ENCODE results near the gene GPHB5. TPM values are rescaled to one million over a fixed set of nuclear protein-coding genes. Genes with fewer than 3 reads are reported as not detected.

Gene GPHB5
- total RNA-seq, 1 experiment from 2014 or later = not detected

- no peak overlapping the region for H2BK12ac ChIP-seq (ENCODE audit: insufficient read length, low read depth, low read length)
- no peaks in the 10 kb centered on the region for H3K27me3 ChIP-seq (ENCODE audit: insufficient read depth, low read length)
- no peak overlapping the region for H3K18ac ChIP-seq (ENCODE audit: insufficient read length, low read depth, low read length)
- H3K4me2 ChIP-seq (ENCODE audit: insufficient read depth, insufficient read length, low read length) = no peak overlapping the region
- H4K91ac ChIP-seq (ENCODE audit: insufficient read length, low read depth, low read length) = no peak overlapping the region
- no peaks in the 10 kb centered on the region for H3K23me2 ChIP-seq (ENCODE audit: insufficient read length, low read depth, low read length, poor library complexity, severe bottlenecking)
- no peaks in the 10 kb centered on the region for H3K79me1 ChIP-seq (ENCODE audit: insufficient read depth, low read depth, low read length, poor library complexity, severe bottlenecking)
- peaks cover 20 to 31% (median 24%) of the 10 kb centered on the region in 3 experiments for H3K36me3 Mint-ChIP-seq (ENCODE audit: insufficient read depth in 1 of 3, low read depth in 3 of 3)
- no peak overlapping the region for H3T11ph ChIP-seq (ENCODE audit: low read length)
- no peaks in the 10 kb centered on the region for H3K4me1 Mint-ChIP-seq
- H3K27ac Mint-ChIP-seq = no peak overlapping the region
- H3K79me2 ChIP-seq (ENCODE audit: insufficient read depth, low read length) = no peaks in the 10 kb centered on the region
- H3K4ac ChIP-seq (ENCODE audit: low read depth, low read length) = no peak overlapping the region
- no peak overlapping the region for H4K8ac ChIP-seq (replicated peaks; ENCODE audit: insufficient read length, low read depth, low read length)
- DNase-seq = no peak
- H3K14ac ChIP-seq (ENCODE audit: insufficient read depth, low read length) = no peak overlapping the region
- no peaks in the 10 kb centered on the region for H3K9me3 ChIP-seq (ENCODE audit: control insufficient read depth, low read depth, low read length)
- no peak overlapping the region for H2BK15ac ChIP-seq (ENCODE audit: low read depth, low read length)
- H2BK120ac ChIP-seq (ENCODE audit: low read depth, low read length, poor library complexity, severe bottlenecking) = no peak overlapping the region
- H4K20me1 ChIP-seq (ENCODE audit: control insufficient read depth, insufficient read depth, insufficient read length) = no peaks in the 10 kb centered on the region
- H4K5ac ChIP-seq (ENCODE audit: insufficient read length, low read depth, low read length) = no peak overlapping the region
- H3K4me1 ChIP-seq (ENCODE audit: insufficient read depth, low read length) = no peaks in the 10 kb centered on the region; the same call in 1 of the 2 replicates
- H2BK5ac ChIP-seq (ENCODE audit: insufficient read length, low read length) = no peak overlapping the region
- H3K9me3 Mint-ChIP-seq = peaks cover 21 to 22% of the 10 kb centered on the region in 2 experiments
- H3K27ac ChIP-seq (ENCODE audit: insufficient read length, low read depth, low read length) = no peak overlapping the region
- no peak overlapping the region for H2AFZ ChIP-seq (ENCODE audit: low read length)
- H3K56ac ChIP-seq (ENCODE audit: insufficient read length, low read depth, low read length) = no peak overlapping the region
- no peak overlapping the region for H3K4me3 Mint-ChIP-seq
- no peak overlapping the region for H3K23ac ChIP-seq (ENCODE audit: insufficient read length, low read depth, low read length)
- TF ChIP-seq CTCF (conservative IDR thresholded peaks at IDR 0.05) = peak; percentile 39; the same call in 1 of the 3 replicates
- no peaks in the 10 kb centered on the region for H3K27me3 Mint-ChIP-seq (ENCODE audit: low read depth)
- no peak overlapping the region for H2AK5ac ChIP-seq (ENCODE audit: insufficient read length, low read length)
- no peak overlapping the region for H3K9ac ChIP-seq (ENCODE audit: extremely low read depth, insufficient read length, low read length)
- no peak overlapping the region for H2BK20ac ChIP-seq (ENCODE audit: low read depth, low read length, poor library complexity, severe bottlenecking)
These were observed 49.1 kb upstream of the GPHB5 start for GRCh38 chr14:63367742-63368364.
